ENCODE measurements around the gene BCAS1.

DNA sequence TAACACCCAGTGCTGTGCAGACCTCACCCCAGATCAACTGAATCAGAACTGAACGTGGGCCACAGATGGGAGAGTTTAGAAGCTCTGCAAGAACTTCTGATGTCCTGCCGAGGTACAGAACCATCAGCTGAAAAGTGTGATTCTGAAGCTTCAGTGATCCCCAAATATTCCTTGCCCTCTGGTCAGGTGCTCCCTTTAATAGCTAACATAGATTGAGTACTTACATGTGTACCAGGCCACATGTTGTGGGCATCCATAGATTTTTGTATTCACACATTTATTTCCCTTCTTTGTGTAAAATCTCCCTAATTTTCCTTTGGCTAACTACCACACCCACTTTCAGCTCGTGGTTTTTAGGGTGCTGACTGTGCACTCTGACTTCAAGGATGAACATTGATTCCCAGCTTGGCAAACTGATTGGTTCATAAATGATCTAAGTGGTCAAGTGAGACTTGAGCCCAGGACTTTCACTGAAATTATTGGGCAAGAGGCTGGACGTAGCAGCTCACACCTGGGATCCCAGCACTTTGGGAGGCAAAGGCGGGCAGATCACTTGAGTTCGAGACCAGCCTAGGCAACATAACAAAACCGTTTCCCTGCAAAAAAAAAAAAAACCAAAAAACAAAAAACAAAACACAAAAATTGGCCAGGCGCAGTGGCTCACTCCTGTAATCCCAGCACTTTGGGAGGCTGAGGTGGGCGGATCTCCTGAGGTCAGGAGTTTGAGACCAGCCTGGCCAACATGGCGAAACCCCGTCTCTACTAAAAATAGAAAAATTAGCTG, 162.2 kb downstream of the BCAS1 start:
- TF ChIP-seq, protein P1, sequence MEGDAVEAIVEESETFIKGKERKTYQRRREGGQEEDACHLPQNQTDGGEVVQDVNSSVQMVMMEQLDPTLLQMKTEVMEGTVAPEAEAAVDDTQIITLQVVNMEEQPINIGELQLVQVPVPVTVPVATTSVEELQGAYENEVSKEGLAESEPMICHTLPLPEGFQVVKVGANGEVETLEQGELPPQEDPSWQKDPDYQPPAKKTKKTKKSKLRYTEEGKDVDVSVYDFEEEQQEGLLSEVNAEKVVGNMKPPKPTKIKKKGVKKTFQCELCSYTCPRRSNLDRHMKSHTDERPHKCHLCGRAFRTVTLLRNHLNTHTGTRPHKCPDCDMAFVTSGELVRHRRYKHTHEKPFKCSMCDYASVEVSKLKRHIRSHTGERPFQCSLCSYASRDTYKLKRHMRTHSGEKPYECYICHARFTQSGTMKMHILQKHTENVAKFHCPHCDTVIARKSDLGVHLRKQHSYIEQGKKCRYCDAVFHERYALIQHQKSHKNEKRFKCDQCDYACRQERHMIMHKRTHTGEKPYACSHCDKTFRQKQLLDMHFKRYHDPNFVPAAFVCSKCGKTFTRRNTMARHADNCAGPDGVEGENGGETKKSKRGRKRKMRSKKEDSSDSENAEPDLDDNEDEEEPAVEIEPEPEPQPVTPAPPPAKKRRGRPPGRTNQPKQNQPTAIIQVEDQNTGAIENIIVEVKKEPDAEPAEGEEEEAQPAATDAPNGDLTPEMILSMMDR (conservative IDR thresholded peaks at IDR 0.05; ENCODE audit: low read length), result no peak
- no peak for TF ChIP-seq EZH2phosphoT487 (IDR thresholded peaks at IDR 0.05; ENCODE audit: borderline replicate concordance, low read depth, low read length)
